Left lung (tissue), 10 donors: Measurements from ENCODE around the gene AP2B1. TPM values are rescaled to one million over a fixed set of nuclear protein-coding genes. Genes with fewer than 3 reads are reported as not detected.

Source experiments
- ATAC-seq: fragments of 200-7000 bp; cut with Tn5 transposase; one replicate; pipeline ENCODE4 v1.9.1; 2020; ENCODE audit warnings: moderate library complexity
- DNase-seq, 4 donors: peaks; one replicate each; pipeline ENCODE4 v3.0.0-alpha.2; 2013 to 2020
- H3K27ac ChIP-seq, 2 donors: fragments of 200-600 bp; sonication (generic) in 1 of 2; one replicate each; pipeline versions ENCODE4 v1.5.0 to v1.8.0; 2020 to 2021
- H3K27me3 ChIP-seq, 2 donors: fragments of 200-600 bp; sonication (generic) in 1 of 2; one replicate each; pipeline versions ENCODE4 v1.5.0 to v1.8.0; 2020 to 2021
- H3K36me3 ChIP-seq, 2 donors: fragments of 200-600 bp; sonication (generic) in 1 of 2; one replicate each; pipeline versions ENCODE4 v1.5.0 to v1.8.0; 2020 to 2021
- H3K4me1 ChIP-seq, 2 donors: fragments of 200-600 bp; one replicate each; pipeline ENCODE4 v1.8.0; 2021
- H3K4me3 ChIP-seq, 2 donors: fragments of 200-600 bp; sonication (generic) in 1 of 2; one replicate each; pipeline versions ENCODE4 v1.5.0 to v1.8.0; 2020 to 2021; ENCODE audit warnings: mild to moderate bottlenecking in 1 of 2
- H3K9me3 ChIP-seq, 2 donors: fragments of 200-600 bp; sonication (generic) in 1 of 2; one replicate each; pipeline versions ENCODE4 v1.5.0 to v1.8.0; 2020 to 2021
- intact Hi-C, 2 donors: fragments of 100-400 bp; cut with DNase I; formaldehyde crosslinking; loops; one replicate each; pipeline versions ENCODE4 v1.11.2 to v1.14.2; 2022
- polyA plus RNA-seq, 6 donors: library from polyadenylated mRNA; unstranded; fragments of 120-200 nt; gene quantifications; one replicate each; pipeline ENCODE4 v1.2.1, GENCODE V29; 2013; ENCODE audit not compliant: insufficient read length in 6 of 6
- total RNA-seq, 2 donors: library from RNA; stranded (reverse); fragmentation: NEBNext Ultra II Directional; extraction: Animal tissue kit (Norgen Biotek cat#: 25700); gene quantifications; one replicate each; pipeline ENCODE4 v1.2.1, GENCODE V29; 2021
- TF ChIP-seq, protein P1 (sequence below), 2 donors: fragments of 200-600 bp; sonication (generic) in 1 of 2; IDR thresholded peaks; one replicate each; pipeline versions ENCODE4 v1.5.0 to v1.8.0; 2021; ENCODE audit warnings: antibody characterized with exemption in 2 of 2
- donor health status: DM: no; HTN: yes; CAD: no.
- donor health status: DM: no; HTN: no; CAD: no.

AP2B1 gene
- total and polyA plus RNA-seq, 8 donors = 132 to 195 (median 154) TPM

DNA sequence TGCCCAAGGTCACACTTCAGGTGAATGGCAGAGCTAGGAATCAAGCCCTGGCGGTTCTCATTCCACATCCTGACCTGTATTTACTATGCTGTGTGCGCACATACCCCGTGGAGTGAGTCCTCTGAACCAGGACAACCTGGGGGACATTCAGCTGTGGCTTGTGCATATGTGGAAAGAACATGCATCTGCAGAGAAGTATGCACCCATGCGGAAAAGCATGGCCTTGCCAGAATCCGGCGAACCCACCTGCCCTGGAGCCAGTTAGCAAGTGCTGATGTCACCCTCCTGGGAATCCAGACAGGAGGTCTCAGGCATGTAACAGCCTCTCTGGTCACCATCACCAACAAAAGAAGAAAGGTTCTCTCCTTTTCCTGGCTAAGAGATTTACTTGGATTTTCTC, 146.2 kb downstream of the AP2B1 start:
- Histone ChIP-seq H3K4me3 (no peak overlapping the region), H3K27ac (no peak overlapping the region), H3K9me3 (no peaks in the 10 kb centered on the region), H3K36me3 (peaks cover 0 to 6% of the 10 kb centered on the region in 2 donors), H3K27me3 (peaks cover 0 to 21% of the 10 kb centered on the region in 2 donors), H3K4me1 (peaks cover 3 to 9% of the 10 kb centered on the region in 2 donors)
- intact Hi-C loops = no loop called here
- DNase-seq (no peak), ATAC-seq (no peak)
- TF ChIP-seq, protein P1, sequence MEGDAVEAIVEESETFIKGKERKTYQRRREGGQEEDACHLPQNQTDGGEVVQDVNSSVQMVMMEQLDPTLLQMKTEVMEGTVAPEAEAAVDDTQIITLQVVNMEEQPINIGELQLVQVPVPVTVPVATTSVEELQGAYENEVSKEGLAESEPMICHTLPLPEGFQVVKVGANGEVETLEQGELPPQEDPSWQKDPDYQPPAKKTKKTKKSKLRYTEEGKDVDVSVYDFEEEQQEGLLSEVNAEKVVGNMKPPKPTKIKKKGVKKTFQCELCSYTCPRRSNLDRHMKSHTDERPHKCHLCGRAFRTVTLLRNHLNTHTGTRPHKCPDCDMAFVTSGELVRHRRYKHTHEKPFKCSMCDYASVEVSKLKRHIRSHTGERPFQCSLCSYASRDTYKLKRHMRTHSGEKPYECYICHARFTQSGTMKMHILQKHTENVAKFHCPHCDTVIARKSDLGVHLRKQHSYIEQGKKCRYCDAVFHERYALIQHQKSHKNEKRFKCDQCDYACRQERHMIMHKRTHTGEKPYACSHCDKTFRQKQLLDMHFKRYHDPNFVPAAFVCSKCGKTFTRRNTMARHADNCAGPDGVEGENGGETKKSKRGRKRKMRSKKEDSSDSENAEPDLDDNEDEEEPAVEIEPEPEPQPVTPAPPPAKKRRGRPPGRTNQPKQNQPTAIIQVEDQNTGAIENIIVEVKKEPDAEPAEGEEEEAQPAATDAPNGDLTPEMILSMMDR (IDR thresholded peaks at IDR 0.05) = no peak

DNA sequence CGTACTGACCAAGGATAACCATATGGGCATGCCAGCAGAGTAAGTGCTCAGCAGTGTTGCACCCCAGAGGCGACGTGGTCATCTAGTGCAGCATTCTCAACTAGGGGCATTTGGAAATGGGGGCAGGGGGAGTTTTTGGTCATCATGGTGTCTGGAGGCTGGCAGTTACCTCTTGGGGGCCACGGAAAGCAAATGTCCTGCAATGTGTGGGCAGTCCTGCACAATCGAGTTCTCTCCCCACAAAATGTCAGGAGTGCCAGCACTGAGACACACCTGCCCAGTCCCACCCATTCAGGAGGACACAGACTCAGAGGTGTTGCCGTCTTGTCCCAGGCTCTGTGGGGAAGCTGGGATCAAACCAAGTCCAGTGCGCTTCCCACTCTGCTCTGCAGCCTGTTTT, 147.3 kb downstream of the AP2B1 start:
- no peak overlapping the region for H3K4me3 ChIP-seq
- TF ChIP-seq, protein P1 (IDR thresholded peaks at IDR 0.05) = no peak
- peaks cover 0 to 21% of the 10 kb centered on the region in 2 donors for H3K27me3 ChIP-seq
- no peak overlapping the region for H3K27ac ChIP-seq
- no peaks in the 10 kb centered on the region for H3K36me3 ChIP-seq
- H3K4me1 ChIP-seq = peaks cover 3 to 9% of the 10 kb centered on the region in 2 donors
- ATAC-seq (no peak), DNase-seq (no peak)
- no peaks in the 10 kb centered on the region for H3K9me3 ChIP-seq
- intact Hi-C loops = no loop called here

DNA sequence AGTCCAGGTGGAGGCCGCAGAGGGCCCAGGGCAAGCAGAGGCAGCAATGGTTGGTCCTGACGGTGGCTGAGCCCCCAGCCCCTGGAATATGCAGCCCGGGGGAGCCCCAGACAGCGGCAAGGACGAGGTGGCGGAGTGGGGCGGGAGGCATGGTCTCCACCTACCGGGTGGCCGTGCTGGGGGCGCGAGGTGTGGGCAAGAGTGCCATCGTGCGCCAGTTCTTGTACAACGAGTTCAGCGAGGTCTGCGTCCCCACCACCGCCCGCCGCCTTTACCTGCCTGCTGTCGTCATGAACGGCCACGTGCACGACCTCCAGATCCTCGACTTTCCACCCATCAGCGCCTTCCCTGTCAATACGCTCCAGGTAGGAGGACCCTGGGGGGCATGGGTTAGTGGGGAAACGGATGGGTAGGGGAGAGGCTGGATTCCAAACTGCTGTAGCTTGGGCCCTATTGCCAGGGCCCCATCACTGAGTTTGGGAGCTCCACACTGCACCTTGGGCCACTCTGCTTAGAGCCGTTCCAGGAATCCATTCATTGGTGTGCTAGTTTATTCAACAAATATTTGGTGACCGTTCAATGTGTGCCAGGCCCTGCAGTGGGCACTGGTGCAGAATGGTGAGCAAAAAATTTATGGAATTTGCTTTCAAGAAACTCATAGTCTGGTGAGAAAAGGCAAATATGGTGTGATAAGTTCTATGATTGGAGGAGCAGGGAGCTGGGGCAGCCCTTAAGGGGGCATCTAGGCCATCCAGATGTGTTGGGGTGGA, 148.1 kb downstream of the AP2B1 start:
- TF ChIP-seq, protein P1 (IDR thresholded peaks at IDR 0.05) = no peak
- Histone ChIP-seq H3K4me3 (no peak overlapping the region), H3K27me3 (peaks cover under 1 to 26% of the 10 kb centered on the region in 2 donors), H3K27ac (no peak overlapping the region), H3K36me3 (no peaks in the 10 kb centered on the region), H3K9me3 (no peaks in the 10 kb centered on the region), H3K4me1 (peaks cover 3 to 9% of the 10 kb centered on the region in 2 donors)
- no peak for DNase-seq
- intact Hi-C loops = no loop called here
- no peak for ATAC-seq

DNA sequence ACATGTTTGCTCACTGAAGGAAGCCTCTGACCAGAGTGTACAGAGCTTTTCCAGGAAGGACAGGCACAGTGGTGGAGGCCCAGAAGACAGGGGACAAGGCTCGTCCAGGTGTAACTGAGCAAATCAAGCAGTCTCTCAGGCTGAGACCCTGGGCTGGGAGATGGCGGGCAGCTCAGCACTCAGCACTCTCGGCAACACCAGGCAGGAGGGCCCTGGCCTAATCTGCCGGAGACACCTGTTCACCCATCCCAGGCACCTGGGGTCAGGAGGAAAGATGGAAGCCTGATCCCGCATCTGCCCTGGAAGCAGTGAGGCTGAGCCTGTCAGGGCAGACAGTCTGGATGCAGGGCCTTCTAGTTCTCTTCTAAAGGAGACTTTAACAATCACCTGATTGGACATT, 149.1 kb downstream of the AP2B1 start:
- TF ChIP-seq, protein P1 (IDR thresholded peaks at IDR 0.05) = no peak
- Histone ChIP-seq H3K27ac (no peak overlapping the region), H3K9me3 (no peaks in the 10 kb centered on the region), H3K36me3 (no peaks in the 10 kb centered on the region), H3K4me1 (peaks cover 6 to 7% of the 10 kb centered on the region in 2 donors), H3K27me3 (peaks cover 11 to 31% of the 10 kb centered on the region in 2 donors), H3K4me3 (no peak overlapping the region)
- ATAC-seq (no peak), DNase-seq (no peak)
- intact Hi-C loops = no loop called here

DNA sequence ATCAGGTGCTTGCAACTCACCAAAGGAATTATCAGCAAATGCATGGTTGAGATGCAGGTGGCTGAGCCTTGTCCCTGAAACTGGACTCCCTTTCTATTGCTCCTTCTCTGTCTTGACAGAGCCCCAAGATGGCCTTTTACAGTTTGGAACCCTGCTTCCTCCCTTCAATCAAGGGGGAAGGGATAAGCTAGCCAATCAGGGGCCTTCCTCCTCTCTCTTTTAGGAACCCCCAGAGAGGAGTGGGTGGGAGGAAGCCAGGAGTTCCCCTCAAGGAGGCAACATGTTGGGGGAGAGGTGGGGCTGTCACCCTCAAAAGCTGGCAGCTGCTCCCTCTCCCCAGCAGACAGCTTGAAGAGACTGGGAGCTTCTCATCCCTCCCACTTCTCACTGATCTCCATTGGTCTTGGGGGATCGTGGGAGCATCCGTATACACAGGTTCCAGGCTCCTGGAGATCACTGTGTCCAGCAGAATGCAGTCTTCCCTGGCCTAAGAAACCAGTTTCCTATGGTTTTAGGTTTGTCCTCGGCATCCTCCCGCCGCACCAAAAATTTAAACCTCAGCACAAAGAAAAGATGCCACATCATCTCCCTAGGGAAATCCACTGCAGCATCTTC, 151.5 kb downstream of the AP2B1 start:
- ATAC-seq (no peak), DNase-seq (no peak)
- Histone ChIP-seq H3K4me3 (no peak overlapping the region), H3K36me3 (no peaks in the 10 kb centered on the region), H3K27me3 (peaks cover 13 to 39% of the 10 kb centered on the region in 2 donors), H3K4me1 (peaks cover 5 to 9% of the 10 kb centered on the region in 2 donors), H3K27ac (no peak overlapping the region), H3K9me3 (no peaks in the 10 kb centered on the region)
- intact Hi-C loops = no loop called here
- TF ChIP-seq, protein P1 (IDR thresholded peaks at IDR 0.05) = no peak
